Neural progenitor cell (in vitro differentiated cells): Measurements from ENCODE around the gene OXT.

ENCODE experiments used
- EZH2phosphoT487 ChIP-seq: fragments of 200-600 bp; sonication (generic); IDR thresholded peaks from 2 replicates; pipeline ENCODE4 v1.6.1; 2017; ENCODE audit warnings: antibody characterized with exemption
- TF ChIP-seq, protein P1 (sequence below): fragments of 200-600 bp; sonication (generic); IDR thresholded peaks from 2 replicates; pipeline ENCODE4 v1.5.1; 2017; ENCODE audit warnings: antibody characterized with exemption, mild to moderate bottlenecking

DNA sequence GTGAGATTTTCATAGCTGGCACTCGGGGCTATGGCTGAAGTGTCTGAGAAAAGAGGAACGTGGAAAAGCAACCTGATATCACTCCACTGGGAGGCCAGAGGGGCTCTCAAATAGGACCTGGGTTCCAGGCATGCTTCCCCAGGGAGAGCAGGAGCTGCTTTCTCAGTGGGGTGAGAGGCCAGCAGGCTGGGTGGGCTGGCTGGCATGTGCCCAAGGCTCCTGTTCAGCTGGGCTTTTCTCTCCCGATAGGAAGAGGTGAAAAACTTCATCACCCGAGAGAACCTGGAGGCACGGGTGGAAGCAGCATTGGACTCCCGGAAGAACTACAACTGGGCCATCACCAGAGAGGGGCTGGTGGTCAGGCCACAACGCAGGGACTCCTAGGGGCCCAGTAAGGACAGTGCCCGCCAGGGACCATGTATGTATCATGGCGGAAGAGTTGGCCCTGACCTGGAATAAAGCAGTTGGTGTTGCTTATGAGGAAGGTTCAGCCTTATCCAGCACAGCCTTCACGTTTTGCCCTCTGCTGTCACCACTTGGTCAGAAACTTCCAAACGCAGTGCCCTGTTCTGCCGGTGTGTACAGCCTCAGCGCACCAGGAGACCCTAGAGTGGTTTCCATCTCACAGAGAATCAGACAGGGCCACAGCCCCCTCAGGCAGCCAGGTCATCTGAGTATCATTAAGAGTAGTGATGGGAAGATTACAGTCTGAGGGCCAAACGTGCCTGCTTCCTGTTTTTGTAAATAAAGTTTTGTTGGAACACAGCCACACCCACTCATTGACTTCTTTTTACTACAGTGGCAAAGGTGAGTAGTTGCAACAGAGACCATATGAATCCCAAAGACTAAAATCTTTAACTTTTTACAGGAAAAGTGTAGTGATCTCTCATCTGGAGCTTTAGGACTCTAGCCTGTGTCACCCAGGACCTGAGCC lies 23.7 kb upstream of the OXT start:
- no peak for TF ChIP-seq EZH2phosphoT487
- TF ChIP-seq, protein P1, sequence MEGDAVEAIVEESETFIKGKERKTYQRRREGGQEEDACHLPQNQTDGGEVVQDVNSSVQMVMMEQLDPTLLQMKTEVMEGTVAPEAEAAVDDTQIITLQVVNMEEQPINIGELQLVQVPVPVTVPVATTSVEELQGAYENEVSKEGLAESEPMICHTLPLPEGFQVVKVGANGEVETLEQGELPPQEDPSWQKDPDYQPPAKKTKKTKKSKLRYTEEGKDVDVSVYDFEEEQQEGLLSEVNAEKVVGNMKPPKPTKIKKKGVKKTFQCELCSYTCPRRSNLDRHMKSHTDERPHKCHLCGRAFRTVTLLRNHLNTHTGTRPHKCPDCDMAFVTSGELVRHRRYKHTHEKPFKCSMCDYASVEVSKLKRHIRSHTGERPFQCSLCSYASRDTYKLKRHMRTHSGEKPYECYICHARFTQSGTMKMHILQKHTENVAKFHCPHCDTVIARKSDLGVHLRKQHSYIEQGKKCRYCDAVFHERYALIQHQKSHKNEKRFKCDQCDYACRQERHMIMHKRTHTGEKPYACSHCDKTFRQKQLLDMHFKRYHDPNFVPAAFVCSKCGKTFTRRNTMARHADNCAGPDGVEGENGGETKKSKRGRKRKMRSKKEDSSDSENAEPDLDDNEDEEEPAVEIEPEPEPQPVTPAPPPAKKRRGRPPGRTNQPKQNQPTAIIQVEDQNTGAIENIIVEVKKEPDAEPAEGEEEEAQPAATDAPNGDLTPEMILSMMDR = no peak
